Hypothalamus (tissue), 51 donors: Measurements from ENCODE around the gene PPIL1.
"Not testable (repeated sequence)": the region's sequence is repeated elsewhere in the genome, so short reads cannot be mapped to it uniquely, and the experiment has no call there.

Experiments used
- DNase-seq, 51 donors: peaks; one replicate each; lab custom pipeline; 2025; lab: John Stamatoyannopoulos, UW

PPIL1 gene

DNA sequence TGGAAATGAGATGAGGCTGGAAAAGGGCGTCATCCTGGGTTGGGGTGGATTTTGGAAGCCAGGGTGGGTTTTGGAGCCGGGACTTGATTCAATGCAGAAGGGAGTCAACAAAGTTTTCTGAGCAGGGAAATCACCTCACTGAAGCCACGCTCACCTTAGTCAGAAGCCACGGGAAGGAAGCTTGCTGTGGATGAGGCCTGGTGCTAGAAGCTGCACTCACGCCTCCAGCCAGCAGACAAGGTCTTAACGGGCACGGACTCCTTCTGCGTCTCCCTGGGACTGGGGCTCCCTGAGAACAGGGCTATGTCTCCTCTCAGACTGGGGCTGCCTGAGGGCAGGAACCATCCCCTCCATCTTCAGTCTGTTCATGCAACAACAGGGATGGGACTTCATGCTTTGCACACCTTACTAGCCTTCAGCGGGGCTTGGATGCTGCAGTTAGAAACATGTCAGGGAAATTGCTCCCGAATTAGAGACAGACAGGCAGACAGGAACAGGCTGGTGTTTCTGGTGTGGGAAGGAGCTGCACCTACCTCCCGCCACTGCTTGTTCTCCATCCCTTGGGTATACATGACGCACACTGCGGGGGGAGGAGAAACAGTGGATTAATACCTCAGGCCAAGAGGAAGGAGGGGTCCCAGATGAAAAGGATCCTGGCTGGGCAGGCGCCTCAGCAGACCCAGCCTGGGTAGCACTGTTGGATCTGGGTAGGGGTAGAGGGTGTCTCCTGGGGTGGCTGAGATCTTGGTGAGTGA is 52.8 kb downstream of the PPIL1 start:
- DNase-seq: no peak

DNA sequence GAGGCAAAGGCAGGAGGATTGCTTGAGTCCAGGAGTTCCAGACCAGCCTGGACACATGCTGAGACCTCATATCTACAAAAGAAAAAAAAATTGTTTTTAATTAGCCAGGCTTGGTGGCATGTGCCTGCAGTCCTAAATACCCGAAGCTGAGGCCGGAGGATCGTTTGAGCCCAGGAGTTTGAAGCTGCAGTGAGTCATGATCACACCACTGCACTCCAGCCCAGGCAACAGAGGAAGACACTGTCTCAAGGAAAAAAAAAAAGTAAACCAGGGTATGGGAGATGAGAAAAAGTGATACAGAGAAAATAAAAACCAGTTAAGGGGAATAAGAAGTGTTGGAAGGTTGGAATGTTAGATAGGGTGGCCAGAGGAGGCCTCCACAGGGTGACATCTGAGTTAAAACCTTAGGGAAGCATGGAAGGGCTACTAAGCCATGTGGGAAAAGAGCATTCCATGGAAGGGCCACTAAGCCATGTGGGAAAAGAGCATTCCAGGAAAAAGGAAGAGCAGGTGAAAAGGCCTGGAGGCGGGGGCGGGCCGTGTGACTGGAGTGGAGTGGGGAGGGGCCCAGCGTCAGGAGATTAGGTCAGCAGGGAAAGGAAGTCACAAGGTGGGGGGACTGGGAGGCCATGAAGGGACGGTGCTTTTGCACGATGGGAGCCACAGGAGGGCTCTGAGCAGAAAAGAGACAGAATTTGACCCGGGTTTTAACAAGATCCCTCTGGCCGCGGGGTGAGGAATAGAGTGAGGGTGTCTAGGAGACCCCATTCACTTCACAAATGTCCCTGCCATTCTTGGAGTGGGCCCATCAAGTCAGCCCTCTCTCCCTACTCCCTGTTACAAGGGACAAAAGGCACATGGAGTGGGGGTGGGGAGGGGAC is 53.7 kb downstream of the PPIL1 start:
- peak in 1 of 51 donors; percentile 13 for DNase-seq

DNA sequence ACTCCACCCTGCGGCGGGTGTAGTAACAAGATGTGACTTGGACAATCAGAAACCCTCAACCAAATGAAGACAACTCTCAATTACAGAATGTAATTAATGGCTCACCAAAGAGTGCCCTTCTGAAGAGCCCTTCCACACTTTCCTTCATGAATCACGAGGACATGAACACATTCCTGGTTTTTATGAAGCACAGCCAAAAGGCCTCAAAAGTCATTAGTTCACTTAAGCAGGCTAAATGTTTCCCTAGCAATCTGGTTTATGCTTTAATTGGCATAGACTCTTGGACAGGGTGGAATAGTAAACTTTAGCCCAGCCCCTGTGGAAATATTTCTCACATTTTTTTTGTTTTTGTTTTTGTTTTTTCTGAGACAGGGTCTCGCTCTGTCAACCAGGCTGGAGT is 55.8 kb downstream of the PPIL1 start:
- no peak for DNase-seq

DNA sequence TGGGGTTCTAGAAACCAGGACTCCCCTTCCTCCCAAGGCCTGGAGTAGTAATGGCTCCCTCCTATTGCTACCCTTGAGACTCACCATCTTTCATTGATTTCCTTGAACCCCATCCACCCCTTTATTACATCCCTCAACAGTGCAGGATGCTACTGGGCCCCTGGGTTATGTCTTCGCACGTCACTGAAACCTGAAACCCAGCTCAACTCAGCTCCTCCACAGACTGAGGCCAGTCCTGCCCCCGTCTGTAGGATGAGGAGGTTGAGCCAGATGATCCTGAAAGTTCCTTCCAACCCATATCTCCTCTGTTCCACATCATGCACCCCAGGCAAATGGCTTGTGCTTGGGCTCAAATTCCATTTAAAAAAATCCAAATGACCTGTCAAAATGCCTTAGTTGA is 56.8 kb downstream of the PPIL1 start:
- DNase-seq: no peak

DNA sequence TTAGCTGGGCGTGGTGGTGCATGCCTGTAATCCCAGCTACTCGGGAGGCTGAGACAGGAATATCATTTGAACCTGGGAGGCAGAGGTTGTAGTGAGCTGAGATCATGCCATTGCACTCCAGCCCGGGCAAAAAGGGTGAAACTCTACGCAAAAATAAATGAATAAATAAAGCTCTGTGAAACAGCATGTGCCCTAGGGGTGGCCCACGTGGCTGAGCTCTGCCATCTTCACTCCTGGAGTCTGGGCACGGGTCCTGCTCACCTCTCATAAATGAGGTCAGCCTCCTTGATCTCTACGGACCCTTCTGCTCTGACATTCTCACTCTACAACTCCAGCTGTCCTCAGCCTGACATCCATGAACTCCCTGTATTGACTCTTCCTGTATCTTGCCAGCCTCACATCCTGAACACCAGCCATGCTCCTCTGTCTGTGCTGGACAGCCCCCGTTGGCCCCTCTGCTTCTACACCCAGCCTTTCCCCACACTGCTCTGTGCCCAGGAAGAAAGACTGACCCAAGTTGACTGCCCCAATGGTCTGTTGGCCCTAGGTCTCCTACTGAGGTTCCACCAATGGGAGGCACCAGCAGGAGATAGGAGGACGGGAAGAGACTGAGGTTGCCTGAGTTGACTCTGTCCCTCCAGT is 57.3 kb downstream of the PPIL1 start:
- DNase-seq: no peak

DNA sequence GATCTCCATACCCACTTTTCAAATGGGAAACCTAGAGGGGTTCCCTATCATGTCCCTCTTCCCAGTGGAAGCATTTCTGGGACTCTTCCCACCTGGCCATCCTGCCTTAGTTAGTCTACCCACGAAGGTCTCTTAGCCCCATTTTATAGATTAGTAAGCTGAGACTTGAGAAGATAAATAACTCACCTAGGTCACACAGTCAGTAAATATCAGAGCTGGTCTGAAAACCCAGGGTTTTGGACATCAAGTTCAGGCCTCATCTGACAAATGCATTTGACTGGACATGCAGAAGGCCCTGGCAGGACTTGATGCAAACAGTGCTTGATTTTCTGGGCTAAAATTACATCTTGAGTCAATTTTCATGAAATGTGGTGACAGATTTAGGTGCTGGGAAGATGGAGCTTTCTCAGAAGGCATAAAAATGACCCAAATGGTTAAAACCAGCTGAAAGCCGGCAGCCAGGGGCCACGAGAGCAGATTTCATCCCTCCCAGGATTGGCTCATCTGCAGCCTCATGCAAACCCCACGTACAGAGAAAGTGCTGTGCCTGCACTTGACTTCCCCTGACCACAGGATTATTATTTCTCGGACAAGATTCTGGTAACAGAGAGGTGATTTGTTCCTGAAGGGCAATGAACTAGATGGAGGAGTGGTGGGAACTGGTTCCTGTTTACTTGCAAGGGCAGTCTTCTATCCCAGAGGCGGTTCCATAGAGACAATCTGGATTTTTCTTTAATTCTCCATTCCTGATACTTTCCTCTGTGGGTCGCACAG is 58.5 kb downstream of the PPIL1 start:
- no peak for DNase-seq

DNA sequence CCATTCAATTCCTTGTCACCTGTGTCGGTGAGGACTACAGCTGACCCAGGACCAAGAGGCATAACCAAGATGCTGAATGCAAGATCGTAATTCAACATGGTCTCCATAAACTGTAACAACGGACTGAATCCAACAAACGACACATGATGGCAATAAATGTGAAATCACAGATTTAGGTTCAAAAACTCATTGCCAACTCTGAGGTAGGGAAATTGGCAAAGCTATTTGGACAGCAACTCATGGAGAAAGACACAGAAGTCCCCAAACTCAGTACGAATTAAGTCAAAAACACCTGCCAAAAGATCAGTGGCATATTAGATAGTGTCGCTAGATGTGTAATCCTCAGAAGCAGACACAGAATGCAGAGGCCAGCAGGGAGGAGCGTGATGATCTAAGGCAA is 60.4 kb downstream of the PPIL1 start:
- DNase-seq: no peak

DNA sequence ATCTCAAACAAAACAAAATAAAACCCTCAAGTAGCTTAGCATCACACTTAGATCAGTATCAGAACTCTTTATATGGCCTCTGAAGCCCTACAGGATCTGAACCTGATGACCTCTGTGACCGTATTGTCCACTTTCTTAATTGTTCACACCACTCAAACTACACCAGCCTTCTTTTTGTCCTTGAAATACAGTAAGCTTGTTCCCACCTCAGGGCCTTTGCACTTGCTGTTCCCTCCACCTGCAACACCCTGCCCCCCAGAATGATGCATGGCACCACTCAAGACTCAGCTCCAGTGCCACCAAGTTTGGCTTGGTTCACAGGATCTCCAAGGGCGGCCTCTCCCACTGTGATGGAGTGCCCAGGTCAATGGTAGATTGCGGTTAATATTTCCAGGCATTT is 61.1 kb downstream of the PPIL1 start:
- no peak for DNase-seq

DNA sequence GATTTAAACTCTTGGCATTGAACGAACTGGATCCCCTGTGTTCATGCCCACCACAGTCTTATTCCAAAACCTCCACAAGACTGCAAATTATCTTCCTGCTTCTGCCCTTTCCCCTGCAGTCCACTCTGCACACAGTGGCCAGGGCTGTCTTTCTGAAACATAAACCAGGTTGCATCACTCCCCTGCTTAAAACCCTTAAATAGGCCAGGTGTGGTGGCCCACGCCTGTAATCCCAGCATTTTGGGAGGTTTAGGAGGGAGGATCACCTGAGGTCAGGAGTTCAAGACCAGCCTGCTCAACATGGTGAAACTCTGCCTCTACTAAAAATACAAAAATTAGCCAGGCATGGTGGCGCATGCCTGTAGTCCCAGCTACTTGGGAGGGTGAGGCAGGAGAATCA is 61.6 kb downstream of the PPIL1 start:
- DNase-seq: not testable (repeated sequence)

DNA sequence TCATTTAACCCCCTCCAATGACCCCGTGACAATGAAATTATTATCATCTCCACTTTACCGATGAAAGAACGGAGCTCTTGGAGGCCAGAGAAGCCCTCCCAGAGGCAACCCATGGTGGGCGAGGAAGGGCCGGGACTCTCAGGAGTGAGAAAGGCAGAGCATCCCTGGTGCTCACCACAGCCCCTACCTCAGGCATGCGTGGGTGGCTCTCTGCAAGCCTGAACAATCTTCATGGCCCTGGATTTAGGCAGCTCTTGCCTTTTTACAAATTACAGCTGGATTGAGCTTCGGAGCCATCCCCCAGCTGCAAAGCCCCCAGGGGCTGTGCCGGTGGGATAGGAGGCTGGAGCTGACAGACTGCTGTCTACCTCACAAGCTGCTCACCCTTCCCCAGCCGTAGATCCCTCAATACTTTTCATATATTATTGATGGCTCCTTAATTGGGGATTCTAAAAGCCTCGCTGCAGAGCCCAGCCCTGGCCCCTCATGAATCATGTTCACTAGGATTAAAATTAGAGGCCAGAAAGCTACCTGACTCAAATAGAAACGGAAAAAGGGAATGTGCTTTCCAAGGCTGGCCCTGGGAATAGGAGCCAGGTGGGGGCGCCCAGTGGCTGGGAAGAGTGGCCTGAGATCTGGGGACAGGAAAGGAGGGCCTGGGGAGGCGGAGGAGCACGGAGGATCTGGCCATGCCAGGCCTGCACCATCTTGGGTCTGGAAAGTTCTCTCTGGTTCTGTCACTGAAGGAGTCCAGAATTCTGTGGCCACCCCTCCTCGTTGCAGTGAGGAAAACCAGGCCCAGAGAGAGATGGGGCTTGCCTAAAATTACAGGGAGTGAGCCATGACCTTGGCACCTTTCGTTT is 64.4 kb downstream of the PPIL1 start:
- no peak for DNase-seq

DNA sequence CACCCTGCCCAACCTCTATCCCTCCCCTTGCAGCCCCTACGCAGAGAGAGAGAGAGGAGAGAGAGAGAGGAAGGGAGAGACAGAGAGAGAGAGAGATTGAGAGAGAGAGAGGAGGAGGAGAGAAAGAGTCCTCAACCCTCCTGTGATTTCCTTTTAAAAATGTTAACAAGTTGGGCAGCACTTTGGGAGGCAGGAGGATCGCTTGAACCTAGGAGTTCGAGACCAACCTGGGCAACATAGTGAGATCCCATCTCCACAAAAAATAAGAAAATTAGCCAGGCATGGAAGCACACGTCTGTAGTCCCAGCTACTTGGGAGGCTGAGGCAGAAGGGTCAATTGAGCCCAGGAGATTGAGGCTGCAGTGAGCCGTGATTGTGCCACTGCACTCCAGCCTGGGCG is 65.4 kb downstream of the PPIL1 start:
- no peak for DNase-seq

DNA sequence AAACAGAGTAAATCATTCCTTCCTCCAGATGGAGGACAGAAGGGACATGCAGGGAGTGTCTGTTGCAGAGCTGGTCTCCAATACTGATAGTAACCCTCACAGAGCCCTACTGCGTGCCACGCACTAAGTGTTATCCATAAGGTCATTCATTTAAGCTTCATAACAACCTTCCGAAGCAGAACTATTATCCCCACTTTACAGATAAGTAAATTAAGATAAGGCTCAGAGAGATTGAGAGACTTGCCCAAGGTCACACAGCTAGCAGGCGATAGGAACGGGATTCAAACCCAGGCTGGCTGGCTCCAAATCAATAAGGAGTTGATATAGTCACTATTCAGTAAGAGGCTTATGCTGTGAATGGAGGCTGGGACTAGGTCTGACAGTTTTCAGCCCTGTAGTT is 66.0 kb downstream of the PPIL1 start:
- no peak for DNase-seq

DNA sequence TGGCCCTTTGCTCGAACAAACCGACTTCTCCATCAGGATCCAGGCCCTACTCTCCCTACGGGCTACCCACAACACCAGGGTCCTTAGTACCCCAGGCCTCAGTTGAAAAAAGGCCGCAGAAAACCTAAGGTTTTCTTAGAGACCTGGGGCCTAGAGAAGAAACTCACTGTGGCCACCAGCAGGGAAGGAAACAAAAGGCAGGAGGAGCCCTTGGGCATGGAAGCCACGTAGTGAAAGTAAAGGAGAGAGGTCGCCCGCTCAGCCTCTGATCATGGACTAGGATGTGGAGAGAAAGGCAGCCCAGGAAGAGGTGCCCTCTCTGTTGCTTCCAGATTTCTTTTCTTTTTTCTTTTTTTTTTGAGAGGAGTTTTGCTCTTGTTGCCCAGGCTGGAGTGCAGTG is 66.9 kb downstream of the PPIL1 start:
- no peak for DNase-seq

DNA sequence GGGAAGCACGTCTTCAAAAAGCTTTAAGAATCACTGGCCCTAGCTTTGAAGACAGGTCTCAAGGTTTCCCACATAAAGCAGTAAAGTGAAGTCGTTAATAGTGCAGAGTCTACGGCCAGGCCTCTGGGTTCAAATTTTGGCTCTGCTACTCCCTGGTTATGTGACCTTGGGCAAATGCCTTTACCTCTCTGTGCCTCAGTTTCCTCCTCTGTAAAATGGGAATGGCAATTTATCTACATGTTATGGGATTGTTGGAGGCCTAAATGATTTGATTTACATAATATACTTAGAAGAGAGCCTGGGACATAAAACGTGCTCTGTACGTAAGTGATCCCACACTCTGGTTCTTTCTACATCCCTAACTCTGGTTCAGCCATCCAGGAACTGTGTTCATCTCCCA is 67.5 kb downstream of the PPIL1 start:
- no peak for DNase-seq

DNA sequence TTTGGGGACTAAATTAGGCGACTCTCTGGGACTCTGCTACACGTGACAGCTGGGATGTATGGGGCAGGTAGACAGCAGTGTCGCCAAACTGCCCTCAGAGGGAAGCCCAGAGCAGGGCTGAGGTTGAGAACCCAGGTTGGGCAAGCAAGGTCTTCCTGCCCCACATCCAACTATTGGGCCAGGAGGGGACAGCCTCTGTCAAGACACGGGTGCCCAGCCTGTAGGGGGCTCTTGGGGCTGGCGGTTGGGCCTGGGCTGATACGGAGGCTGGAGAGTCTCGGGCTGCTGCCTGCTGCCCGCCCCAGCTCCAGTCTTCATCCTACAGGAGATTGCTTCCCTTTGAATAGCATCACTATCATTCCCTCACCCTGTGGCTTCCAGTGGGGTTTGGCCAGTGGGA is 68.7 kb downstream of the PPIL1 start:
- DNase-seq: no peak

DNA sequence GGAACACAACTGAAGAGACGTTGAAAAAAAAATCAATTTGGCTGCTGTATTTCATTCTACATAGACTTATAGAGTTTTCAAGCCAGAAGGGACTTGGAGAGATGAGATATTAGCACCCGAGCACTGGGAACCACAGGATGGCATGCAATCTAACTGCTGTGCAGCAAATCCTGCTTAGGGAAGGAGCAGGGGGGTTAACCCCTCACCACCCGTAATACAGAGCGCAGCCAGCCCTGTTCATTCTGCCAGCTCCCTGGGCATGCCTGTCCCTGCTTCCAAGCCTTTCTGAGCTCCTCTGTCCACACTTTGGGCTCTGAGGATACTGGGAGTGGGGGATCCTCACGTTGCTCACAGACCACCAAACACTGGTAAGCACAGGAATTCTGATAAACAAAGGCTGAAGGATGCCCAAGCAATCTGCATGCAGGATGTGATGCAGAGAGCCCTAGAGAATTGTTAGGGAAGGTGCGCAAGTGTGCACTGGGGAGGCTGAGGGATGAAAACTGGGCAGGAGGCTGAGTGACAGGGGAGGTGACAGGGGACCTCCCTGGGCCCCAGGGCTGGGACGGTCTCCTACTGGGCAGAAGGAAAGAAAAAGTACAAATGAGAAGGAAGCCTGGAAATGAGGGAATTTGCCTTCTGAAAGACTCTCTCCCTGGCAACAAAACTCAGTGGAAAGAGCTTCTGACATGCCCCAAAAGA is 69.4 kb downstream of the PPIL1 start:
- DNase-seq: no peak
